ENCODE results near the gene HDAC7. TPM values are rescaled to one million over a fixed set of nuclear protein-coding genes. Genes with fewer than 3 reads are reported as not detected.
"Not testable (repeated sequence)": the region's sequence is repeated elsewhere in the genome, so short reads cannot be mapped to it uniquely, and the experiment has no call there.

The HDAC7 gene
- total RNA-seq, 2 experiments from 2014 or later, result 180 to 207 TPM

- H3K36me3 Mint-ChIP-seq (ENCODE audit: low read depth), result peaks cover 41% of the 10 kb centered on the region
- peak overlapping the region; percentile 90 for H3K27ac Mint-ChIP-seq
- no peaks in the 10 kb centered on the region for H3K27me3 Mint-ChIP-seq (ENCODE audit: low read depth)
- H3K9me3 Mint-ChIP-seq (ENCODE audit: insufficient read depth), result no peaks in the 10 kb centered on the region
- peaks cover 76% of the 10 kb centered on the region for H3K4me1 Mint-ChIP-seq (ENCODE audit: low read depth)
- peak overlapping the region; percentile 84 for H3K4me3 Mint-ChIP-seq
- ATAC-seq (peak; percentile 37), DNase-seq (peak; percentile 65)
- ChIA-PET POLR2A (interaction anchor here (1.0 to 20.2 kb wide), 5 partner anchors 13 to 67 kb away, joined by 3 to 642 read pairs (median 5); no protein-coding TSS in a partner anchor), CTCF (interaction anchor here (1.3 to 27.1 kb wide), 5 partner anchors 14 to 76 kb away, joined by 3 to 1049 read pairs (median 26); no protein-coding TSS in a partner anchor)
These were observed 386 bp downstream of the HDAC7 start for GRCh38 chr12:47819138-47819895.

- Mint-ChIP-seq H3K9me3 (ENCODE audit: insufficient read depth) (no peaks in the 10 kb centered on the region), H3K4me3 (peak overlapping the region; percentile 84), H3K4me1 (ENCODE audit: low read depth) (peaks cover 76% of the 10 kb centered on the region), H3K27me3 (ENCODE audit: low read depth) (no peaks in the 10 kb centered on the region), H3K27ac (peak overlapping the region; percentile 90), H3K36me3 (ENCODE audit: low read depth) (peaks cover 48% of the 10 kb centered on the region)
- ChIA-PET CTCF (interaction anchor here (1.3 to 27.1 kb wide), 7 partner anchors 13 to 111 kb away, joined by 3 to 1049 read pairs (median 13); no protein-coding TSS in a partner anchor), POLR2A (interaction anchor here (0.6 to 20.2 kb wide), 8 partner anchors 13 to 996 kb away, joined by 3 to 642 read pairs (median 4); no protein-coding TSS in a partner anchor)
- DNase-seq, result peak; percentile 68
- peak; percentile 13 for ATAC-seq
These were observed 1.1 kb downstream of the HDAC7 start for GRCh38 chr12:47818467-47819137.

GRCh38 chr12:47818007-47818376 is 1.7 kb downstream of the HDAC7 start:
- Mint-ChIP-seq H3K27ac (peak overlapping the region; percentile 90), H3K36me3 (ENCODE audit: low read depth) (peaks cover 53% of the 10 kb centered on the region)
- POLR2A ChIA-PET, result interaction anchor here (0.6 to 20.2 kb wide), 7 partner anchors 12 to 997 kb away, joined by 3 to 642 read pairs (median 4); no protein-coding TSS in a partner anchor

DNA sequence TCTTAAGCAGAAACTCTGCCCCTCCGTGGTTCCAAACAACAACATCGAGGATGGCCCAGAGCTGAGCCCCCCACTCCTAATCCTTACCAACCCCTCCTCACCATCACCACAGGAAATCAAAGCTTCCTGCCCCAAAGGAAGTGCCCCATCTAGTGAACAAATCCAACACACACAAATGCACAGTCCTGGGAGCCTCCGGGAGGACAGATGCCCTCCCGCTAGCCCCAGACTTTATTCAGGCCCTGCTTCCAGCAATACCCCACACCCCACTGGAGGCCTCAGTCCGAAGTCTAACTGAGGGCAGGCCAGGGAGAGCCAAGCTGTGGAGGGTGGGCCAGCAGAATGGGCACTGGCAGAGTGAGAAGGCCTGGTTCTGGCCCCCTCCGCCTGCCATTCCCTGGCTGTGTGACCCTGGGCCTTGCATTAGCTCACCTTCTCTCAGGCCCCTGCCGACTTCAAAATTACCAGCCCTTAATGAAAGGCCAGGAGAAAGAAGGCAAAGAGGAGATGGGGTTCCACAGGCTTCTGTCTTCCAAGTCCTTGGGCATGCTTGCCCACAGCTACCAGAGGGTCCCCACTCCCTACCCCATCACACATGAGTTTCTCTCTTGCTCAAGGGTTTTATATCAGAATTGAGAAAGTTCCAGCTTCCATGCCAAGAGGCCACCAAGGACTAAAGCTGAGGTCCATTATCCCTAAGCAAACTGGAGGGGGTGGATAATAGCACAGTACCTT is 2.3 kb downstream of the HDAC7 start:
- Mint-ChIP-seq H3K4me1 (ENCODE audit: low read depth) (peaks cover 78% of the 10 kb centered on the region), H3K27ac (peak overlapping the region; percentile 90), H3K36me3 (ENCODE audit: low read depth) (peaks cover 56% of the 10 kb centered on the region), H3K27me3 (ENCODE audit: low read depth) (no peaks in the 10 kb centered on the region), H3K9me3 (ENCODE audit: insufficient read depth) (no peaks in the 10 kb centered on the region), H3K4me3 (peak overlapping the region; percentile 84)
- DNase-seq, result no peak
- CTCF ChIA-PET, result interaction anchor here (0.9 to 27.1 kb wide), 11 partner anchors 12 to 110 kb away, joined by 3 to 1049 read pairs (median 6); no protein-coding TSS in a partner anchor
- POLR2A ChIA-PET, result interaction anchor here (0.6 to 20.2 kb wide), 8 partner anchors 8 to 997 kb away, joined by 3 to 642 read pairs (median 4); no protein-coding TSS in a partner anchor
- no peak for ATAC-seq

More at GRCh38 chr12:47818007-47818376, 1.7 kb downstream of the HDAC7 start:
- DNase-seq (no peak), ATAC-seq (no peak)
- H3K9me3 Mint-ChIP-seq (ENCODE audit: insufficient read depth), result no peaks in the 10 kb centered on the region
- CTCF ChIA-PET, result interaction anchor here (1.1 to 27.1 kb wide), 8 partner anchors 13 to 110 kb away, joined by 3 to 1049 read pairs (median 10); no protein-coding TSS in a partner anchor
- H3K4me1 Mint-ChIP-seq (ENCODE audit: low read depth), result peaks cover 76% of the 10 kb centered on the region
- no peaks in the 10 kb centered on the region for H3K27me3 Mint-ChIP-seq (ENCODE audit: low read depth)
- H3K4me3 Mint-ChIP-seq, result peak overlapping the region; percentile 84

DNA sequence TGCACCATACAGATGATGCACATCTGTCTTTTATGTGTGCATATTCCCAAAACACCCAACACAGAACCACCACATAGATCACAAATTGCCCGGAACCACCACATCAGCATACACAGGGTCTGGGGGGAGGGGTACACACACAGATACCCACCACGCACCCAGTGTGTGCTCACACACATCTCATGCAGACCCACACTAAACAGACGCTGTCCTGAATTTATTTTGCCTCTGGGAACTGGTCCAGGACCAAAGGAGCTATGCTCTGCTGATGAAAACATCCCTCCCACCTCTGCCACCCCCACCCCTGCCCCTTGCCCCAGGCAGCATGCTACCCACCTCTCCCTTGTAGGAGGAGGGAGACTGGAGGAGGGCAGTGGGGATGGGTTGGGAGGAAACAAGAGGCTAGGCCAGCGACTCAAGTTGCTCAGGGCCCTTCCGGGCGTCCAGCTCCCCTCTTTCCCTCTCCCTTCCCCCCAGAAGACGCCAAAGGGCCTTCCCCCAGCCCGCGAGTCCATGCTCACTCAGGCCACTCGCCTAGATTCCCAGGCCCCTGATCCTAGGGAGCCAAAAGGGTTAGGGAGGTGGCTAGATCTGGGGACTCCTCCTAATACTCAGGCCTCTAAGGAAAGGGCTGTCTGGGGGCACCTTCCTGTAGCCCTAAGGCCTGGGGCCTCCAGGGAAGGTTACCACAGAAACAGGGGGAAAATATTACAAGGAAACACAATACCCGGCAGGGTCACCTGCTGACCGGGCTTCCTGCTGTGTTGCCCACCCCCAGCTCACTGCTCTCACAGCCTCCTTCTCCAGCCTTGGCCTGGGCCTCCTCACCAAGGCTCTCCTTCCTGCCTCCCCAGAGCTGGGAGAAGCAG is 3.1 kb downstream of the HDAC7 start:
- Mint-ChIP-seq H3K27ac (peak overlapping the region; percentile 90), H3K9me3 (ENCODE audit: insufficient read depth) (no peaks in the 10 kb centered on the region), H3K36me3 (ENCODE audit: low read depth) (peaks cover 63% of the 10 kb centered on the region), H3K4me1 (ENCODE audit: low read depth) (peaks cover 78% of the 10 kb centered on the region), H3K27me3 (ENCODE audit: low read depth) (no peaks in the 10 kb centered on the region), H3K4me3 (peak overlapping the region; percentile 84)
- no peak for ATAC-seq
- CTCF ChIA-PET, result interaction anchor here (0.9 to 27.1 kb wide), 11 partner anchors 12 to 109 kb away, joined by 3 to 1049 read pairs (median 6); no protein-coding TSS in a partner anchor
- POLR2A ChIA-PET, result interaction anchor here (1.2 to 20.2 kb wide), 6 partner anchors 9 to 51 kb away, joined by 3 to 642 read pairs (median 5); no protein-coding TSS in a partner anchor
- DNase-seq, result no peak

GRCh38 chr12:47815447-47815846 is 4.3 kb downstream of the HDAC7 start:
- H3K27ac Mint-ChIP-seq, result peak overlapping the region; percentile 90
- not testable (repeated sequence) for H3K9me3 Mint-ChIP-seq (ENCODE audit: insufficient read depth); H3K27me3 Mint-ChIP-seq (ENCODE audit: low read depth); DNase-seq; ATAC-seq
- ChIA-PET CTCF (interaction anchor here (4.7 to 27.1 kb wide), 2 partner anchors 13 to 19 kb away, joined by 37 to 1049 read pairs; no protein-coding TSS in a partner anchor), POLR2A (interaction anchor here (11.6 to 20.2 kb wide), 2 partner anchors 10 to 19 kb away, joined by 272 to 642 read pairs; no protein-coding TSS in a partner anchor)
- H3K36me3 Mint-ChIP-seq (ENCODE audit: low read depth), result peaks cover 75% of the 10 kb centered on the region
- peak overlapping the region; percentile 42 for H3K4me3 Mint-ChIP-seq
- peaks cover 80% of the 10 kb centered on the region for H3K4me1 Mint-ChIP-seq (ENCODE audit: low read depth)

GRCh38 chr12:47814539-47815170 is 5.0 kb downstream of the HDAC7 start:
- Mint-ChIP-seq H3K9me3 (ENCODE audit: insufficient read depth) (no peaks in the 10 kb centered on the region), H3K4me1 (ENCODE audit: low read depth) (peaks cover 84% of the 10 kb centered on the region), H3K4me3 (peak overlapping the region; percentile 90), H3K36me3 (ENCODE audit: low read depth) (peaks cover 76% of the 10 kb centered on the region), H3K27me3 (ENCODE audit: low read depth) (no peaks in the 10 kb centered on the region), H3K27ac (peak overlapping the region; percentile 90)
- DNase-seq, result no peak
- ChIA-PET CTCF (interaction anchor here (1.4 to 27.1 kb wide), 5 partner anchors 12 to 72 kb away, joined by 3 to 1049 read pairs (median 37); no protein-coding TSS in a partner anchor), POLR2A (interaction anchor here (1.2 to 20.2 kb wide), 5 partner anchors 8 to 42 kb away, joined by 4 to 642 read pairs (median 14); partner anchors contain the start of gene SLC48A1)
- no peak for ATAC-seq

GRCh38 chr12:47813511-47814196 is 6.0 kb downstream of the HDAC7 start:
- Mint-ChIP-seq H3K4me1 (ENCODE audit: low read depth) (peaks cover 93% of the 10 kb centered on the region), H3K36me3 (ENCODE audit: low read depth) (peaks cover 74% of the 10 kb centered on the region), H3K27ac (peak overlapping the region; percentile 90), H3K9me3 (ENCODE audit: insufficient read depth) (no peaks in the 10 kb centered on the region), H3K4me3 (peak overlapping the region; percentile 90), H3K27me3 (ENCODE audit: low read depth) (no peaks in the 10 kb centered on the region)
- ChIA-PET POLR2A (interaction anchor here (0.5 to 20.2 kb wide), 11 partner anchors 8 to 1596 kb away, joined by 3 to 642 read pairs (median 5); partner anchors contain the start of genes ASB8, RPAP3 and SLC48A1), CTCF (interaction anchor here (1.4 to 27.1 kb wide), 7 partner anchors 9 to 78 kb away, joined by 3 to 1049 read pairs (median 8); no protein-coding TSS in a partner anchor)
- ATAC-seq (peak; percentile 5), DNase-seq (peak; percentile 56)

DNA sequence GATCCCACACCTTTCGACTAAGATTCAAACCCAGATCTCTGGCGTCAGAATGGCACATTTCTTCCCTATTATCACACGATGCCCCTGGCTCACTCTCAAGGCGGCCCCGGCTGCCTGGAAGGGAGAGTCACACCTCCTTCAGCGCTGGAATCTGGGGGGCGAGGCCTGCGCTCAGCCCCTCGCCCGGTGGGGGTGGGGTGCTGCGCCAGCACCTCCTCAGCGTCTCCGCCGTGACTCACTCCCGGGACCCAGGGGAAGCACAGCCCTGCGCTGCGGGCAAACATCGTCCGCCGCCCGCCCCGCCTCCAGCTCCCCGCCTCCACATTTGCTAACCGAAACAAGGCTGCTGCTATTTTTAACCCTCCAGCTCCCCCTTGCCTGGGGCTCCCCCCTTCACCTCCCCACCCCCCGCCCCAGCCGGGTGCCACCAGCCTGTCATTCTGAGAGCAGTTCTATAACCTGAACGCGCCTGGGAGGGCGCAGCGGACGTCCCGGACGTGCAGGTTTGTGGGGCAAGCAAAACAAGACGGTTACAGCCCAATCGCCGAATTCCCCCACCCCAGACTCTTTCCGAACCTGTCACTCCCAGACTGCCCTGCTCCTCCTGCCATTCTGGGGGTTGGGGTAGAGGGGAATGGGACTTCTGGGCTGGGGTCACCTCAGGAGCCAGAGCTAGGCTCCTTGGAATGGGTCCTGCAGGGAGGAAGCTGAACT is 6.7 kb downstream of the HDAC7 start:
- ChIA-PET POLR2A (interaction anchor here (1.0 to 20.2 kb wide), 13 partner anchors 7 to 1596 kb away, joined by 3 to 642 read pairs (median 5); partner anchors contain the start of genes ASB8, RPAP3 and SLC48A1), CTCF (interaction anchor here (1.2 to 27.1 kb wide), 8 partner anchors 9 to 78 kb away, joined by 3 to 1049 read pairs (median 6); no protein-coding TSS in a partner anchor)
- peak; percentile 61 for ATAC-seq
- Mint-ChIP-seq H3K4me1 (ENCODE audit: low read depth) (peaks cover 97% of the 10 kb centered on the region), H3K36me3 (ENCODE audit: low read depth) (peaks cover 67% of the 10 kb centered on the region), H3K27ac (peak overlapping the region; percentile 90), H3K4me3 (peak overlapping the region; percentile 90), H3K27me3 (ENCODE audit: low read depth) (no peaks in the 10 kb centered on the region), H3K9me3 (ENCODE audit: insufficient read depth) (no peaks in the 10 kb centered on the region)
- peak; percentile 96 for DNase-seq

All from activated CD8-positive, alpha-beta T cell treated with anti-CD3 and anti-CD28 coated beads, Interleukin-2, amount 10 ng/mL, durations not matched to agents 7 days and 5 days (primary cell).